HepG2 (cell line): Measurements from ENCODE around the gene PRTN3. TPM values are rescaled to one million over a fixed set of nuclear protein-coding genes. Genes with fewer than 3 reads are reported as not detected.

Experiments used
- CBX2 ChIP-seq, 2 experiments: fragments of 200-600 bp in 1 of 2; sonication (generic); formaldehyde crosslinking in 1 of 2; IDR thresholded peaks; 2 replicates each; pipeline versions ENCODE4 v1.7.0 to v1.8.1; 2018 to 2022; ENCODE audit warnings: low read depth in 2 of 2, low read length in 1 of 2, mild to moderate bottlenecking in 1 of 2, missing genetic modification reagents in 1 of 2
- CTCF ChIP-seq: sonication (generic); formaldehyde crosslinking; IDR thresholded peaks from 2 replicates; pipeline ENCODE4 v1.5.0; 2020; ENCODE audit warnings: mild to moderate bottlenecking, missing genetic modification reagents, moderate library complexity
- ELF4 ChIP-seq: sonication (generic); formaldehyde crosslinking; IDR thresholded peaks from 2 replicates; pipeline ENCODE4 v1.5.0; 2020; ENCODE audit warnings: missing genetic modification reagents, mild to moderate bottlenecking, moderate library complexity, borderline replicate concordance
- HOXA5 ChIP-seq: sonication (generic); formaldehyde crosslinking; IDR thresholded peaks from 2 replicates; pipeline ENCODE4 v1.4.0; 2020; ENCODE audit warnings: missing genetic modification reagents
- KIAA2018 ChIP-seq: sonication (generic); formaldehyde crosslinking; IDR thresholded peaks from 2 replicates; pipeline ENCODE4 v1.5.0; 2020; ENCODE audit warnings: mild to moderate bottlenecking, missing genetic modification reagents, borderline replicate concordance
- NAIF1 ChIP-seq: sonication (generic); formaldehyde crosslinking; IDR thresholded peaks from 2 replicates; pipeline ENCODE4 v1.5.0; 2020; ENCODE audit warnings: mild to moderate bottlenecking, missing genetic modification reagents, borderline replicate concordance
- NFKB2 ChIP-seq: sonication (generic); formaldehyde crosslinking; IDR thresholded peaks from 2 replicates; pipeline ENCODE4 v1.4.0; 2020; ENCODE audit warnings: missing genetic modification reagents, borderline replicate concordance
- NFYC ChIP-seq: IDR thresholded peaks from 2 replicates; pipeline ENCODE4 v1.6.1; 2016; ENCODE audit warnings: missing genetic modification reagents, missing compliant biosample characterization
- NR2F2 ChIP-seq: IDR thresholded peaks from 2 replicates; pipeline ENCODE4 v1.6.1; 2012; ENCODE audit warnings: low read depth, inconsistent platforms, borderline replicate concordance
- RCOR2 ChIP-seq: IDR thresholded peaks from 2 replicates; pipeline ENCODE4 v1.6.1; 2016; ENCODE audit warnings: missing biosample characterization, missing genetic modification reagents
- ZNF263 ChIP-seq: sonication (generic); formaldehyde crosslinking; IDR thresholded peaks from 2 replicates; pipeline ENCODE4 v1.4.0; 2020; ENCODE audit warnings: missing genetic modification reagents
- polyA plus RNA-seq, 8 experiments: library from polyadenylated mRNA; depleted of rRNA in 3 of 8; stranded (reverse) in 7 of 8; unstranded in 1 of 8; fragments of >200 nt; fragmentation: Illumina TruSeq in 4 of 8; extraction: Trizol in 4 of 8; gene quantifications; 2 replicates each; pipeline versions ENCODE4 v1.2.1 to v1.2.3, GENCODE V29; 2011 to 2016; ENCODE audit warnings: low read depth in 4 of 8, missing spikeins in 1 of 8, mixed read lengths in 1 of 8; ENCODE audit not compliant: insufficient read depth in 1 of 8
- total RNA-seq, 5 experiments: library from RNA; depleted of rRNA; stranded (reverse); fragments of >200 nt; fragmentation: Illumina TruSeq; extraction: Trizol; gene quantifications; 2 replicates each; pipeline ENCODE4 v1.2.3, GENCODE V29; 2016; ENCODE audit warnings: low read depth in 1 of 5
- TF ChIP-seq, protein P1 (sequence below): sonication (generic); formaldehyde crosslinking; IDR thresholded peaks from 2 replicates; pipeline ENCODE4 v1.4.0; 2020; ENCODE audit warnings: missing genetic modification reagents
- TF ChIP-seq, protein P2 (sequence below): sonication (generic); formaldehyde crosslinking; IDR thresholded peaks from 2 replicates; pipeline ENCODE4 v1.5.0; 2020; ENCODE audit warnings: mild to moderate bottlenecking, missing genetic modification reagents
- TF ChIP-seq, protein P3 (sequence below): sonication (generic); formaldehyde crosslinking; IDR thresholded peaks from 2 replicates; pipeline ENCODE4 v1.5.0; 2020; ENCODE audit warnings: missing genetic modification reagents

Gene PRTN3
- total and polyA plus RNA-seq, 2 of the 13 experiments (the other 11 are each of a cell fraction or from before 2014, with no cell fraction given): not detected

DNA sequence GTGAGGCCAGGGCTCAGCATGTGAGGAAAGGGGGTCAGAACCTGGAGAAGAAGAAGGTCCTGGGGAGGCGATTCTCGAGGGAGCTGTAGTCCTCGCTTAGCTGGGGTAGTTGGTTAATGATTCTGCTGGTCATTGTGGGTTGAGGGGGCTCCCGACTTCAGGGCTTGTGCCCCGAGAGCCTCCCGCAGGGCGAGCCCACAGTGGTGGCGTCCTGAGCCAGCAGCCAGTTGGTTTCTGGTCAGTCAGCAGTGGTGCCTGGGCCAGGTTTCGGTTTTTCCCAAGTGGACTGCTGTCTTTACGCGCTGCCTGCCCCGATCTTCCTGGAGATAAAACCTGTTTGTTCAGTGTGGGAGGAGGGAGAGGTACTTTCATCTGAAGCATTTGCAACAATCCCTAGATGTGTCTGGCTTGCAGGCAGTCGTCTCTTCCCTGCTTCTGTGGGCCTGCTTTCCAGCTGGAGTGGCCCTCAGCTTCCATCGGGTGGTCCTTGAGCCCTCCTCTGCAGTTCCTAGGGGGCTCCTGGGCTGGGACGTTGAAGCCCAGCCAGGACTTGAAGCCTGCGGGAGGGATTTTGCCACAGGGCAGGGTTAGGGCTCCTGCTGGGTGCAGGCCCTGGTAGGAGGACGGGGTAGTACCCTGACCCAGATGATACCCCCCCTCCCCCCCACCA, 40.3 kb upstream of the PRTN3 start (continued):
- TF ChIP-seq, protein P1, sequence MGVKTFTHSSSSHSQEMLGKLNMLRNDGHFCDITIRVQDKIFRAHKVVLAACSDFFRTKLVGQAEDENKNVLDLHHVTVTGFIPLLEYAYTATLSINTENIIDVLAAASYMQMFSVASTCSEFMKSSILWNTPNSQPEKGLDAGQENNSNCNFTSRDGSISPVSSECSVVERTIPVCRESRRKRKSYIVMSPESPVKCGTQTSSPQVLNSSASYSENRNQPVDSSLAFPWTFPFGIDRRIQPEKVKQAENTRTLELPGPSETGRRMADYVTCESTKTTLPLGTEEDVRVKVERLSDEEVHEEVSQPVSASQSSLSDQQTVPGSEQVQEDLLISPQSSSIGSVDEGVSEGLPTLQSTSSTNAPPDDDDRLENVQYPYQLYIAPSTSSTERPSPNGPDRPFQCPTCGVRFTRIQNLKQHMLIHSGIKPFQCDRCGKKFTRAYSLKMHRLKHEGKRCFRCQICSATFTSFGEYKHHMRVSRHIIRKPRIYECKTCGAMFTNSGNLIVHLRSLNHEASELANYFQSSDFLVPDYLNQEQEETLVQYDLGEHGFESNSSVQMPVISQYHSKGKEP (CRISPR knock-in tag): no peak
- TF ChIP-seq NAIF1 (no peak), NFYC (no peak), NFKB2 (no peak), ZNF263 (CRISPR knock-in tag) (peak; percentile 96), KIAA2018 (CRISPR knock-in tag) (no peak), CTCF (no peak), CBX2 (IDR thresholded peaks at IDR 0.05; ENCODE audit: low read depth, low read length) (no peak), CBX2 (CRISPR knock-in tag; IDR thresholded peaks at IDR 0.05; ENCODE audit: low read depth) (no peak), HOXA5 (CRISPR knock-in tag) (no peak), ELF4 (CRISPR knock-in tag) (no peak), NR2F2 (no peak), RCOR2 (CRISPR knock-in tag) (no peak)
- TF ChIP-seq, protein P2, sequence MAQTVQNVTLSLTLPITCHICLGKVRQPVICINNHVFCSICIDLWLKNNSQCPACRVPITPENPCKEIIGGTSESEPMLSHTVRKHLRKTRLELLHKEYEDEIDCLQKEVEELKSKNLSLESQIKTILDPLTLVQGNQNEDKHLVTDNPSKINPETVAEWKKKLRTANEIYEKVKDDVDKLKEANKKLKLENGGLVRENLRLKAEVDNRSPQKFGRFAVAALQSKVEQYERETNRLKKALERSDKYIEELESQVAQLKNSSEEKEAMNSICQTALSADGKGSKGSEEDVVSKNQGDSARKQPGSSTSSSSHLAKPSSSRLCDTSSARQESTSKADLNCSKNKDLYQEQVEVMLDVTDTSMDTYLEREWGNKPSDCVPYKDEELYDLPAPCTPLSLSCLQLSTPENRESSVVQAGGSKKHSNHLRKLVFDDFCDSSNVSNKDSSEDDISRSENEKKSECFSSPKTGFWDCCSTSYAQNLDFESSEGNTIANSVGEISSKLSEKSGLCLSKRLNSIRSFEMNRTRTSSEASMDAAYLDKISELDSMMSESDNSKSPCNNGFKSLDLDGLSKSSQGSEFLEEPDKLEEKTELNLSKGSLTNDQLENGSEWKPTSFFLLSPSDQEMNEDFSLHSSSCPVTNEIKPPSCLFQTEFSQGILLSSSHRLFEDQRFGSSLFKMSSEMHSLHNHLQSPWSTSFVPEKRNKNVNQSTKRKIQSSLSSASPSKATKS (CRISPR knock-in tag): no peak
- TF ChIP-seq, protein P3, sequence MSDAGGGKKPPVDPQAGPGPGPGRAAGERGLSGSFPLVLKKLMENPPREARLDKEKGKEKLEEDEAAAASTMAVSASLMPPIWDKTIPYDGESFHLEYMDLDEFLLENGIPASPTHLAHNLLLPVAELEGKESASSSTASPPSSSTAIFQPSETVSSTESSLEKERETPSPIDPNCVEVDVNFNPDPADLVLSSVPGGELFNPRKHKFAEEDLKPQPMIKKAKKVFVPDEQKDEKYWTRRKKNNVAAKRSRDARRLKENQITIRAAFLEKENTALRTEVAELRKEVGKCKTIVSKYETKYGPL: no peak
